Activated T-cell treated with anti-CD3 and anti-CD28 coated beads for 1 hour (primary cell): ENCODE results near the gene HMGN4.

ENCODE experiments used
- DNase-seq: peaks from one replicate; pipeline ENCODE4 v3.0.0-alpha.2; 2020; ENCODE audit warnings: low read depth

The HMGN4 gene

GRCh38 chr6:26578279-26578678 lies 40.1 kb downstream of the HMGN4 start:
- no peak for DNase-seq

GRCh38 chr6:26578741-26579140 lies 40.6 kb downstream of the HMGN4 start:
- no peak for DNase-seq

GRCh38 chr6:26581164-26581915 lies 43.2 kb downstream of the HMGN4 start:
- DNase-seq, result no peak

GRCh38 chr6:26588965-26589364 lies 50.8 kb downstream of the HMGN4 start:
- DNase-seq, result no peak

GRCh38 chr6:26592649-26593048 lies 54.5 kb downstream of the HMGN4 start:
- no peak for DNase-seq

GRCh38 chr6:26593278-26594130 lies 55.3 kb downstream of the HMGN4 start:
- no peak for DNase-seq

GRCh38 chr6:26594131-26594498 lies 55.9 kb downstream of the HMGN4 start:
- no peak for DNase-seq

GRCh38 chr6:26594730-26595632 lies 56.8 kb downstream of the HMGN4 start:
- DNase-seq, result no peak

GRCh38 chr6:26595669-26596269 lies 57.6 kb downstream of the HMGN4 start:
- DNase-seq, result peak; percentile 85
